ENCODE data around the gene ZNF512. TPM values are rescaled to one million over a fixed set of nuclear protein-coding genes. Genes with fewer than 3 reads are reported as not detected.
A peak's percentile ranks its signal among the peaks of the same experiment; 100 is the strongest.
"Not testable (repeated sequence)": the region's sequence is repeated elsewhere in the genome, so short reads cannot be mapped to it uniquely, and the experiment has no call there.

The ZNF512 gene
- total RNA-seq, 2 donors from 2014 or later: 31.4 to 55.6 TPM

DNA sequence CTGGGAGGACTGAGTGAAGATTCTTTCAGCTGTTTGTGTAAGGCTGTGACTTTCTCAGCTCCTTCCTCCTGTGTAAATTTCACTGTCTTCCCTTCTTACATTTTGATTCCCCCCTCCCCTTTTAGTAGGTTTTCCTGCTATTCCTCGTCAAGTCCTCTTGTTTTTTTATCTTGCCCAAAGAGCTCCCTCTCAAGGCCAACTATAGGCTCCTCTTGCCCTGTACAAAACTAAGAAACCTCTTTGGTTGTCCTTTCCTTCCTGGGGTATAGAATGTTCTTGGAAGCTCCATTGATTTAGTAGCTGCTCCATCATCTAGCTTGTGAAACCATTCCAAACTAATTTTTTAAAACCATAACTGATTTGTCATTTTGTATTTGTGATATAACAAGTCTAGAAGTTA, 38.7 kb downstream of the ZNF512 start:
- Histone ChIP-seq H3K4me1 (replicated peaks) (no peaks in the 10 kb centered on the region), H3K27ac (no peak overlapping the region), H3K36me3 (no peaks in the 10 kb centered on the region), H3K27me3 (replicated peaks; ENCODE audit: insufficient read depth) (no peaks in the 10 kb centered on the region), H3K4me3 (no peak overlapping the region), H3K9me3 (no peaks in the 10 kb centered on the region)
- intact Hi-C loops (cut with DNase I): no loop called here
- WGBS: 68% methylated on average over 1 of the region's 1 CpG
- DNase-seq (ENCODE audit: low spot score): no peak
- no peak for TF ChIP-seq POLR2AphosphoS5 (IDR thresholded peaks at IDR 0.05)
- TF ChIP-seq POLR2A (IDR thresholded peaks at IDR 0.05): no peak
- TF ChIP-seq, protein P1, sequence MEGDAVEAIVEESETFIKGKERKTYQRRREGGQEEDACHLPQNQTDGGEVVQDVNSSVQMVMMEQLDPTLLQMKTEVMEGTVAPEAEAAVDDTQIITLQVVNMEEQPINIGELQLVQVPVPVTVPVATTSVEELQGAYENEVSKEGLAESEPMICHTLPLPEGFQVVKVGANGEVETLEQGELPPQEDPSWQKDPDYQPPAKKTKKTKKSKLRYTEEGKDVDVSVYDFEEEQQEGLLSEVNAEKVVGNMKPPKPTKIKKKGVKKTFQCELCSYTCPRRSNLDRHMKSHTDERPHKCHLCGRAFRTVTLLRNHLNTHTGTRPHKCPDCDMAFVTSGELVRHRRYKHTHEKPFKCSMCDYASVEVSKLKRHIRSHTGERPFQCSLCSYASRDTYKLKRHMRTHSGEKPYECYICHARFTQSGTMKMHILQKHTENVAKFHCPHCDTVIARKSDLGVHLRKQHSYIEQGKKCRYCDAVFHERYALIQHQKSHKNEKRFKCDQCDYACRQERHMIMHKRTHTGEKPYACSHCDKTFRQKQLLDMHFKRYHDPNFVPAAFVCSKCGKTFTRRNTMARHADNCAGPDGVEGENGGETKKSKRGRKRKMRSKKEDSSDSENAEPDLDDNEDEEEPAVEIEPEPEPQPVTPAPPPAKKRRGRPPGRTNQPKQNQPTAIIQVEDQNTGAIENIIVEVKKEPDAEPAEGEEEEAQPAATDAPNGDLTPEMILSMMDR (IDR thresholded peaks at IDR 0.05): no peak

DNA sequence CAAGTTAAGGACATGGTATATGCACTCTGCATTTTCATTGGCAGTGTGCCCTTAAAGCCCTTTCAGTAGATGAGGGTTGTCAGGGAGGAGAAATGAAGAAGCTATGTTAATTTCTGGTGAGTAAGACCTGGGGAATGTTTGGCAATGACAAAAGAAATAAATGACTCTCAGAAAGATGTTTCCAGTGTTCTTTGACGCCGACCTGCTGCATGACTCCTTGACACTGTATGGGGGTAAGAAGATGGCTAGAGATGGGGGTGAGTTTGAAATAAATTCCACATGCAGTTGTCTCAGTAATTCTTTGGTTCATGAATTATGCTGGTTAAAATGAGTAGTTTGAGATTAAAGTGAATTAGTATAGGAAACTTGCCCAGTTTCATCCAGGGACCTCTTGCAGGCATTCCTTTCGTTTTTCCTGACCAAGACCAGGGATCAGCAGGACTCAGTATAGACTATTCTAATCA, 40.1 kb downstream of the ZNF512 start:
- peaks cover 8% of the 10 kb centered on the region for H3K4me1 ChIP-seq (replicated peaks)
- 80% methylated on average over 3 of the region's 3 CpGs for WGBS
- H3K27ac ChIP-seq: no peak overlapping the region
- H3K4me3 ChIP-seq: no peak overlapping the region
- DNase-seq (ENCODE audit: low spot score): no peak
- no peaks in the 10 kb centered on the region for H3K9me3 ChIP-seq
- no peaks in the 10 kb centered on the region for H3K36me3 ChIP-seq
- intact Hi-C loops (cut with DNase I): no loop called here
- H3K27me3 ChIP-seq (replicated peaks; ENCODE audit: insufficient read depth): no peaks in the 10 kb centered on the region
- TF ChIP-seq, protein P1 (IDR thresholded peaks at IDR 0.05): no peak
- no peak for TF ChIP-seq POLR2AphosphoS5 (IDR thresholded peaks at IDR 0.05)

DNA sequence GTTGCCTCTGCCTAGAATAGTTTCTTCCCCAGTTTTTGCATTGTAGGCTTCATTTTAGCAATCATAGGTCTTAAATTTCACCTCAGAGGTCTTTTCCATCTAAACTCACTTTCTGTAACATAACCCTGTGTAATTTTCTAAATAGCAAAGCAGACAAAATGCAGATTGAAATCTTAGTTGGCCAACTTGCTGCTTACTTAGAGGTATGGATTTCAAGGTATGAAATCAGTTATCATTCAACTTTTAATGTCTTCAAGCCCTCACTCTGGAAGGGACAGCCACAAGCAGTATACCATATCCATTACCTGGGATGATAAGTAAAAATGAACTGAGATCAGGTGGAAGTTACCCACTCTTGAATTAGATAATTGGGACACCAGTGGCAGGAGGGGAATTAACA, 42.1 kb downstream of the ZNF512 start:
- intact Hi-C loops (cut with DNase I): no loop called here
- Histone ChIP-seq H3K9me3 (no peaks in the 10 kb centered on the region), H3K36me3 (no peaks in the 10 kb centered on the region), H3K4me3 (no peak overlapping the region), H3K27ac (no peak overlapping the region), H3K27me3 (replicated peaks; ENCODE audit: insufficient read depth) (no peaks in the 10 kb centered on the region), H3K4me1 (replicated peaks) (peaks cover 11% of the 10 kb centered on the region)
- TF ChIP-seq POLR2AphosphoS5 (IDR thresholded peaks at IDR 0.05) (no peak), POLR2A (IDR thresholded peaks at IDR 0.05) (no peak)
- TF ChIP-seq, protein P1 (IDR thresholded peaks at IDR 0.05): no peak
- DNase-seq (ENCODE audit: low spot score): no peak

DNA sequence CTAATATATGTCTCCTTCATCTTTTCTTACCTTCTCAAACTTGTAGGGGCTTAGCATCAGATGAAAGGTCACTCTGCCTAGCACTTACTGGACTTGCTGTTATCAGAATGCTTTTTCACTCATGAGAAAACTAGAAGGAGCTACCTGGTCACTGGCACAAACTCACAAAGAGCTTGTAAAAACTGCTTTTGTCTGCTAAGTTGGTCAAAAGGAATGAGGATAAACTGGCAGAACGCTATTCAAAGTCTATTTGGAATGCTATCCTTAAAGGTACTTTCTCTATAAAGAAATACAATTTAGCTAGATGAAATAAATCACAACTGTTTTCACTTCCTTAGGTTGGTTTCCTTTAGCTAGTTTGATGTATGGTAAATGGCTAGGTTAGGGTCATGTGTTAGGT, 43.5 kb downstream of the ZNF512 start:
- H3K27ac ChIP-seq; H3K4me3 ChIP-seq; H3K9me3 ChIP-seq; H3K27me3 ChIP-seq (replicated peaks; ENCODE audit: insufficient read depth); H3K36me3 ChIP-seq; intact Hi-C loops (cut with DNase I): not testable (repeated sequence)
- DNase-seq (ENCODE audit: low spot score): peak; percentile 31
- peaks cover 11% of the 10 kb centered on the region for H3K4me1 ChIP-seq (replicated peaks)
- peak; percentile 68 for TF ChIP-seq POLR2AphosphoS5 (IDR thresholded peaks at IDR 0.05)
- 50% methylated on average over 1 of the region's 1 CpG for WGBS

DNA sequence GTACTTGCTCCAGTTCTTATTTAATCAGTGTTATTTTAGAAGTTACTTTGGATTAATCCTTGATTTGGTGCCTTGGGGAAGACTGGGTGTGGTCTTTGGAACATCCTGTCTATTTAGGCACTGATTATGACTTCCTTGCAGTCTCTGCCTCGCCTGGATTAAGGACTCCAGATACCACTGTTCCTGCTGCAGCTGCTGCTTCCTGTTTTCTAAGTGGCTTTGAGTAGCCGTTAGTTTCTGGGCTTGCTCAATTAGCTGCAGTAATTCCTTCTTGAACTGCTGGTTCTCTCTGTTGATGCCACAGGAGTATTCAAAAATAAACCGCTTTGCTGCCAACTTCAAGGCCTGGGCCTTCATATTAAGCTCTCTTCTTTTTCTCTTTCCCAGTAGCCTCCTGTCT, 44.1 kb downstream of the ZNF512 start:
- intact Hi-C loops (cut with DNase I); H3K9me3 ChIP-seq; DNase-seq (ENCODE audit: low spot score); H3K27ac ChIP-seq; H3K4me3 ChIP-seq; H3K27me3 ChIP-seq (replicated peaks; ENCODE audit: insufficient read depth); H3K36me3 ChIP-seq: not testable (repeated sequence)
- H3K4me1 ChIP-seq (replicated peaks): peaks cover 11% of the 10 kb centered on the region
- WGBS: 48% methylated on average over 3 of the region's 3 CpGs

DNA sequence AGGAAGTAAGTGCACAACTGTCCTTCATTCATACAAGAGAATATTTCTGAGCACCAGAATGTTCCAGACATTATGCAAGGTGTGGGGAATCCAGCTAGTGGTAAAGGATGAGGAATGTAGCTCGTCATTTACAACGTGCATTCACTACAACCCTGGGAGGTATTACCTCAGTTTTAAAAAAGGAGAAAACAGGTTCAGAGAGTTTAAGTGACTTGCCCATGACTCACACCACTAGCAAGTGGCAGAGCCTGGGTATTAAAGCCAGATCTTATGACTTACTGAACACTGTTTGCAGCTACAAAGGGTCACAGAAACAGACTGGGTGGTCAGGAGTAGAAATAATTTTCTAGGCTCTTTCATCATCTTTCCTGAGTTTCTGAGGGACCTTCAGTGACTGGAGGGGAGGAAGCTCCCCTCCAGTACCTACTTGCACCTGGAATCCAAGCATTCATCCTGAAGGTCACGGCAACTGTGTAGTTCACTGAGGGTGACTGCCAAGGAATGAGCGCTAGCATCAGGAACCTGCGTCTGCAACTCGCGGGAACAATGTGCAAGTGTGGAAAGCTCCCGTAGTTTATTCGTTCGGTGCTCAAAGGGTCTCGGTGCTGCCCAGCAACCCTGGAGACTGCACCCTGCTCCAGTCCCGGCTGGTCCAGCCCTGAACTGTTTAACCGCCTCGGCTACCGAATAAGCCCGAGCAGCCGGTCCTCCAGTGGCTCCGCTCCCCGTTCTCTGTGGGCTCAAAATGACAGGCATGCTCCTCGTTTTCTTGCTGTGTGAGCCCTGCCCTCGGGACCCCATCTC, 45.3 kb downstream of the ZNF512 start:
- intact Hi-C loops (cut with DNase I): no loop called here
- H3K27me3 ChIP-seq (replicated peaks; ENCODE audit: insufficient read depth): no peaks in the 10 kb centered on the region
- H3K4me3 ChIP-seq: peak overlapping the region; percentile 69 to 79
- H3K36me3 ChIP-seq: no peaks in the 10 kb centered on the region
- WGBS: 2% methylated on average over 21 of the region's 21 CpGs
- H3K27ac ChIP-seq: peak overlapping the region; percentile 82 to 85
- peak; percentile 10 for DNase-seq (ENCODE audit: low spot score)
- peaks cover 11% of the 10 kb centered on the region for H3K4me1 ChIP-seq (replicated peaks)
- no peaks in the 10 kb centered on the region for H3K9me3 ChIP-seq
- peak; percentile 18 for TF ChIP-seq POLR2A (IDR thresholded peaks at IDR 0.05)
- TF ChIP-seq, protein P1 (IDR thresholded peaks at IDR 0.05): no peak
